OCI-LY1 (cell line): ENCODE measurements around the gene RNF41.

ENCODE experiments used
- EZH2 ChIP-seq: fragments of 200-600 bp; sonication (generic), shearing (Covaris generic); IDR thresholded peaks from 2 replicates; pipeline ENCODE4 v1.8.0; 2017; ENCODE audit warnings: borderline replicate concordance, mixed run types, mild to moderate bottlenecking, antibody characterized with exemption, low read length, moderate library complexity, mixed read lengths
- TF ChIP-seq, protein P1 (sequence below): fragments of 200-600 bp; sonication (generic), shearing (Covaris generic); IDR thresholded peaks from 2 replicates; pipeline ENCODE4 v1.5.1; 2017; ENCODE audit warnings: mild to moderate bottlenecking, antibody characterized with exemption, low read length, moderate library complexity, mixed read lengths

DNA sequence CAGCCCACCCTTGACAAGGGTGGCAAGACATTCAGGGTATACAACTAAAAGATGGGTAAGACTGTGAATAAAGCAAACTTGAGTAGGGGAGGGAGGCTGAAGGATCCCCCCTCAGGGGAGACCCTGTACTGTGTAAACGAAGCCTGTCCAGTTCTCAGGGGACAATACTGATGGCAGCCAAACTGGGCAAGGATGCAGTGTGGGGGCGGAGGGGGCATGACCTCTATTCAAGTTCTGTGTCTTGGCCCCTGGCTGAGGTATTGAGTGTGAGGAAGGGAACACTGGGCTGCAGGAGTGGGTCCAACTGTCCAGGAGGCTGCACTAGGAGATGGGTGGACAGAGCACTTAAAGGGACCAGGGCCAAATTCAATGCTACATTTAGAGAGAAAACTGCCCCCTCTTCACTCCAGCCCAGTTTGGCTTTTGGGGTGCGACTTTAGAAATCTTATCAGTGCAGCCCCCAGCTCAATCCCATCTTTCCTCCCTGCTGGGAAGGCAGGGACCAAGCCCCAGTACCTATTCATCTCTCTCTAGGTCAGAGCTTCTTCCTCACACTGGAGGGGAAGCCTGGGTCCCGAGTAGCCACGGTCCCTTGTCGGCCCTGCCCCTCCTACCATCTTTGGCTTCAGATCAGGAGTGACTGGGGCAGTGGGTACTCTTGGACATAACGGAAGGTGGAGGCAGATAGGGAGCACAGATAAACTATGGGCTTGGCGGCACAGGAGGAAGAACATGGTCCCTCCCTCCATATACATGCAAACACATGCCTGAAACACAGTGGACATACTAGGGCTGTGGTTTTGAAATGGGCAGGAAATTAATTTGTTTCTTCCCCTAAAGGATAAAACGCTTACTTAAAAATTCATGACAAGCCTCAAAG is 19.9 kb upstream of the RNF41 start:
- no peak for TF ChIP-seq EZH2
- TF ChIP-seq, protein P1, sequence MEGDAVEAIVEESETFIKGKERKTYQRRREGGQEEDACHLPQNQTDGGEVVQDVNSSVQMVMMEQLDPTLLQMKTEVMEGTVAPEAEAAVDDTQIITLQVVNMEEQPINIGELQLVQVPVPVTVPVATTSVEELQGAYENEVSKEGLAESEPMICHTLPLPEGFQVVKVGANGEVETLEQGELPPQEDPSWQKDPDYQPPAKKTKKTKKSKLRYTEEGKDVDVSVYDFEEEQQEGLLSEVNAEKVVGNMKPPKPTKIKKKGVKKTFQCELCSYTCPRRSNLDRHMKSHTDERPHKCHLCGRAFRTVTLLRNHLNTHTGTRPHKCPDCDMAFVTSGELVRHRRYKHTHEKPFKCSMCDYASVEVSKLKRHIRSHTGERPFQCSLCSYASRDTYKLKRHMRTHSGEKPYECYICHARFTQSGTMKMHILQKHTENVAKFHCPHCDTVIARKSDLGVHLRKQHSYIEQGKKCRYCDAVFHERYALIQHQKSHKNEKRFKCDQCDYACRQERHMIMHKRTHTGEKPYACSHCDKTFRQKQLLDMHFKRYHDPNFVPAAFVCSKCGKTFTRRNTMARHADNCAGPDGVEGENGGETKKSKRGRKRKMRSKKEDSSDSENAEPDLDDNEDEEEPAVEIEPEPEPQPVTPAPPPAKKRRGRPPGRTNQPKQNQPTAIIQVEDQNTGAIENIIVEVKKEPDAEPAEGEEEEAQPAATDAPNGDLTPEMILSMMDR: no peak
